Colon (tissue), 2 donors: ENCODE data around the gene SLC34A1.

Experiments used
- FAIRE-seq: peaks from 2 replicates; lab custom pipeline; 2012; peaks lifted over from hg19 to GRCh38; lab: Jason Lieb, UNC
- donor health status: control.
- donor health status: control.

The SLC34A1 gene

GRCh38 chr5:177389241-177390169 lies 5.3 kb downstream of the SLC34A1 start:
- FAIRE-seq: no peak

GRCh38 chr5:177390363-177391300 lies 6.4 kb downstream of the SLC34A1 start:
- no peak for FAIRE-seq

GRCh38 chr5:177392765-177393164 lies 8.5 kb downstream of the SLC34A1 start:
- no peak for FAIRE-seq

DNA sequence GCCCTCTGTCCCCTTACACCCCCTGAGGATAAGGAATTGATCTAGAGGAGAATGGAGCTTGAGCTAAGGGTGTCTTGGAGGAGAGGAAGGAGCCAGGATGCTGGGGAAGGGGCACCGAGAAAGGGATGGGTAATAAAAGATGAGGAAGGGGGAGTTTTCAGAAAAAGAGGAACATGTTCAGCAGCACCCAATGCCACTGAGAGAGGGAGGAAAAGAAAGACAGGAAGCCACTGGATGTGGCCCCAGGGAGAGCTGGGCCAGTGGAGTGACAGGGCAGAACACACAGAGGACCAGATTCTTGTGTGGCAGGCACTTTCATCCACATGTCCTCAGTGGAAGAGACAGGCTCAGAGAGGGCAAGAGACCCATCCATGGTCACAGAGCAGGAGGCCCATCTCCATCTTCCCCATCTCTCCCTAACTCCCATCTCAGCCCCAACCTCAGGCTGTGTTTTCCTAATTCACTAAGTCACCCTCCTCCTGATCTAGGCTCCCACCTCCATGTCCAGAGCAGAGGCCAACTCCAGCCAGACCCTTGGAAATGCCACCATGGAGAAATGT lies 9.1 kb downstream of the SLC34A1 start:
- no peak for FAIRE-seq

DNA sequence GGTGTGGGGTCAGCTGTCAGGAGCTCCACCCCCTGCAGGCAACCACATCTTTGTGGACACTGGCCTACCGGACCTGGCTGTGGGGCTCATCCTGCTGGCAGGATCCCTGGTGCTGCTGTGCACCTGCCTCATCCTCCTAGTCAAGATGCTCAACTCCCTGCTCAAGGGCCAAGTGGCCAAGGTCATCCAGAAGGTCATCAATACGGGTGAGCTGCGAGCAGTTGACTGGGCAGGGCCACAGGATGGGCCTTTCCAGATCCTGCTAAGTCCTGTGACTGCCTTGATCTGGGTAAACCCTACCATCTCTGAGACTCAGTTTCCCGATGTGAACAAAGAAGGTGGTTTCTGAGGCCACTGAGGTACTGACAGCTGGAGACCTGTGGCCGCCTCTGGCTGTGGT lies 9.8 kb downstream of the SLC34A1 start:
- FAIRE-seq: no peak

DNA sequence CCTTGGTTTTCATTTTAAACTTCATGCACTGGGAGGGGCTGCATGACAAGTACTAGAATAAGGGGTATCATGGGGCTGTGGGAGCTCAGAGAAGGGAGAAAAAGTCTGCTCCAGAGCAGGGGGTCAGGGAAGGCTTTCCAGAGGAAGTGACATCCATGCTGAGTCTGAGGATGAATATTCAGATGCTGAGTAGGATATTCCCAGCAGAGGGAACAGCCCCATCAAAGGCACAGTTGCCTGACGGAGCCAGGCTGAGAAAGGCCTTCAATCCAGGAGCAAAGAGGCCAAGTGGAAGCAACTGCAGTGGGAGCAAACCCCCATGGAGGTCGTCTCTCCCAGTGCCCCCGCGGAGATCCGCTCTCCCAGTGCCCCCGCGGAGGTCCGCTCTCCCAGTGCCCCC lies 11.8 kb downstream of the SLC34A1 start:
- no peak for FAIRE-seq

GRCh38 chr5:177396807-177397206 lies 12.6 kb downstream of the SLC34A1 start:
- FAIRE-seq: no peak

GRCh38 chr5:177397875-177398390 lies 13.7 kb downstream of the SLC34A1 start:
- no peak for FAIRE-seq

DNA sequence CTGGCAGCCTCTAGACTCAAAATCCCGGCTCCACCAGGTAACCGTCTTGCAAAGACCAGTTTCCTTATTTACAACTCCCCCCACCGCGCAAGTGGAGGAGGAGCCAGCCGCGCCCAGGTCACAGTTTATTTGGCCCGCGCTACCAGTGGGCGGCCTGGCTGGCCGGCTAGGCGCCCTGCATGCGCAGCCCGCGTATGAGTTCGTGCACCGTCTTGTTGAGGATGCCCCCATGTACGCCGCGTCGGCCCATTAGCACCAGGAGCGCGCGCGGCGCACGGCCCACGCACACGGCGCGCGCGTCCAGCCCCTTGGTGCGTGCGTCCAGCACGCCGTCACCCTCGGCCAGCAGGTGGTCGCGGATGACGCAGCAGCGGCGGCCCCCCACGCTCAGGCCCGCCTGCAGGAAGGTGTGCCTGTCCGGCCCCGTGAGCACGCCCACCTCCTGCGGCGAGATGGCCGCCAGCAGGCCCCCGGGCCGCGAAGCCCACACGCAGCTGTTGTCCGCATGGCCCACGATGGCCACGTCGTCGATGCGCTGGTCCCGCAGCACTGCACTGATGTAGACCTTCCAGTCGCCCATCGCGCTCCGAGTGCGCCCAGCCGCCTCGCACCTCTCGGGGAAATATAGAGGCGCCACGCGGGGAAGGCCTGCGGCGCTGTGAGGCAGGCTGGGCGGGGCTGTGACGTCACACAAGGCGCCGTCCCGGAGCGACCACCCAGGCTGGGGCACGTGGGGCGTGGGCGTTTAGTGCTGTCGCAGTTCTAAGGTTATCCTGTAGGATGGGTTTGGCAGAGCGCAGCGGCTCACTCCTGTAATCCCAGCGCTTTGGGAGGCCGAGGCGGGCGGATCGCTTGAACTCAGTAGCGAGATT lies 16.0 kb downstream of the SLC34A1 start, which contains the start of gene PFN3:
PFN3 (minus strand) TSS at position 665 of the 872 bp plus-strand sequence; CDS start at position 580, 85 bp downstream.
- FAIRE-seq: no peak

DNA sequence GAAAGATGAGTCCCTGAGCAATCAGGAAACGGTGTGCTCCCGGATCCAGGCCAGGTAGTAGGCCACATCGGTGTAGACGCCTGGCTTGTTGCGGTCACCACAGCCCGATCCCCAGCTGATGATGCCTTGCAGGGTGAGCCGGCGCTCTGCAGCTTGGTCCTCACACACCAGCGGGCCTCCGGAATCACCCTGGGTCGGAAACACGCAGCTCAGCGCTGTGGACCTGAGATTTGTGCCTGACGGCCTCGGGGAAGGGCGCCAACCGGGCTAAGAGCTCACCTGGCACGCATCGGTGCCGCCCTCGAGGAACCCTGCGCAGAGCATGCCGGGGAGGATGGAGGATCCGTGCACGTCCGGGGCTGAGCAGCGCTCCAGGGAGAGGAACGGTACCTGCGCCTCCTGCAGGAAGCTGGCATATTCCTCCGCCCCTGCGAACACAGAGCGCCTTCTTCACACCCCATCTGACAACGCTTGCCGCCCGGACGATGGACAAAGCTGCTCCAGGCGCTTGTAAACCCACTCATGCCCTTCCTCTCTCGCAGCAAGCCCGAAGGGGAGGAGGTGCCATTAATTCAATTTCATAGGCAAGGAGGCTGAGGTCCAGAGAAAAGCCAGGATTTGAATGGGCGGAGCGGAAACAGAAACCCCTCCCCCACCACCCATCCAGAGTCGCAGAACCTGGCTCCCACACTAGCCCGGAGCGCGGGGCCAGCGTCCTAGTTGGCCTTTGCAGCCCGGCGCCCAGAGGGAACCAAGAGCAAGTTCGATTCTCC lies 18.2 kb downstream of the SLC34A1 start:
- no peak for FAIRE-seq

GRCh38 chr5:177403102-177403791 lies 19.0 kb downstream of the SLC34A1 start:
- FAIRE-seq: no peak

DNA sequence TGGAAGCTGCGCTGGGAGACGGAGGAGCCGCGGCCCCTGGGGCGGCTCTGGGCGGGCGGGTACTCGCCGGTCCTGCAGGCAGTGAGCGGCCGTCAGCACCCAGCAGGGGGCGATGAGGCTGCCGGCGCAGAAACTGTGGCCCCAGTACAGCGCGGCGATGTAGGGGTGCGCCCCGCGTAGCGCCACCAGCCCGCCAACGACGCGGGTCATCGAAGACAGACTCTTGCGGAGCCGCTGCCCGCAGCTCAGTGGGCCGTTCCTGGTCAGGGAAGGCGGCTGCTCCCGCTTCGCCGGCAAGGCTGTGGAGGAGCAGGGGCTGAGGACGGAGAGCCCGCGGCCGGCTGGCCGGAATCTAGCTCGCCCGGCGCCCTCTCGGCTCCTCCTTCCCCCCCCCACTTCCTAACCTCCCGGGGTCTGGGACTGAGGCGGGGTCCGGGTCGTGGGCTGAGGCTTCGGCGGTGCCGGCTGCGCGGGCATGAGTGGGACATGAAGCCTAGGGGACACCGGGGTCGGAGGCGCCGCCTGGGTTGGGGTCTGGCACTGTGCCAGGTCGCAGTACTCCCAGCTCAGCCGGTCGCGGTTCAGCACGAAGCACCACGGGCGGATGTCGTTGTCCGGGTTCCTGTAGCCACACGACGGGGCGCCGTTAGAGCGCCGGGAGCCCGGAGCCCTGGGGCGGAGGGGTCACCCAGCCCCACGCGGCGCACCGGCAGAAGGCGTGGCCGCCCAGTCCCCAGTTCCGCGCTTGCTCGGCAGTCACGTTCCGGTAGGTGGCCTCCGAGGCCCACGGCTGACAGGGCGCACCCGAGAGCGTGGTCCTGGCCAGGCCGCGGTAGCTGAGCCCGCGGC lies 19.8 kb downstream of the SLC34A1 start:
- FAIRE-seq: no peak

DNA sequence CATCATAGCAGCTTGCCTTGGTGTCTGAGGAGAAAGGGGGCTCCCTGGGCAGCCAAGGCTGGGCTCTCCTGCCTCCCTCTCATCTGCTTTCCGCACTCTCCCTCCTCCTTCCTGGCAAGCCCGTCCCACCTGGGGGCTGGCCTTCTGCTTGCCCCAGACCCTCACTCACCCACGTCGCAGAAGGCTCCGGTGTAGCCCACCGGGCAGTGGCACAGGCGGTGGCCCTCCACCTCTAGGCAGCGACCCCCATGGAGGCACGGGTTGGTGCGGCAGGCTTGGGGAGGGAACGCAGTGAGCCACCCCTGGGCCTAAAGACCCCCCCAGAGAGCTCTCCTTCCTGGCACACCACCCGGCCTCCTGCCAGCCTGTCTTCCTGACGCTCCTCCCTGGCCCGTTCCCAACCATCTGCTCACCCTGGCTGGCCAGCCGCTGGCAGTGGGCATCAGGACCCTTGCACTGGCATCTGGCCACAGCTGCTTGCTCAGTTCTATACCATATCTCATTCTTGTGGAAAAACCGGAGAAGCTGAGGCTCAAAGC lies 20.5 kb downstream of the SLC34A1 start:
- no peak for FAIRE-seq

DNA sequence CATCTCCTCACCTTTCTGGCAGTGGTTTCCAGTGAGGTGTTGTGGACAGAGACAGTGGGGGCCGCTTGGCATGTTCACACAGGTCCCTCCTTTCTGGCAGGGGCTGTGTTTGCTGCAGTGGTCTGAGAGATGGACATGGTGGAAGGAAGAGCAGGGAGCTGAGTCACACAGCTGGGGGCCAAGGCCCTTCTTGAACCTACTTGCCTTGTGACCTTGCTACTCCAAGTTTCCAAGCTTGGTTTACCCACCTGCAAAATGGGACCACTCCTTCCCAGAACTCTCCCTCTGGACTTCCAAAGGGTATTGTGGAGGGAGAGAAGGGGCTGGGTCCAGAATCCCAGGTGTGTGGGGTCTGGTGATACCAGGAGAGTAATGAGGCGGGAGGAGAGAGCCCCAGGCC lies 21.1 kb downstream of the SLC34A1 start:
- FAIRE-seq: no peak

GRCh38 chr5:177405805-177406204 lies 21.6 kb downstream of the SLC34A1 start:
- FAIRE-seq: no peak

GRCh38 chr5:177409043-177409801 lies 25.0 kb downstream of the SLC34A1 start, which contains the start of gene F12:
Gene F12, minus strand, starts transcription at chr5:177409564. Its CDS starts 37 bp downstream, at chr5:177409527.
- no peak for FAIRE-seq

- no peak for FAIRE-seq
Measured at GRCh38 chr5:177410575-177410974, 26.3 kb downstream of the SLC34A1 start.
